ENCODE data around the gene SPIN2B.

SPIN2B gene

GRCh38 chrX:57070185-57070984, 51.0 kb downstream of the SPIN2B start:
- DNase-seq (ENCODE audit: low spot score), result no peak
